ENCODE results near the gene BPIFB1. TPM values are rescaled to one million over a fixed set of nuclear protein-coding genes. Genes with fewer than 3 reads are reported as not detected.
A peak's percentile ranks its signal among the peaks of the same experiment; 100 is the strongest.

The BPIFB1 gene
- total and polyA plus RNA-seq, 9 of the 15 experiments (the other 6 are each of a cell fraction or from before 2014, with no cell fraction given), result not detected

- in situ Hi-C loops (cut with MboI), result no loop called here
- intact Hi-C loops (cut with micrococcal nuclease), result no loop called here
- ChIA-PET CTCF (ENCODE audit: low intra/inter-chr PET ratio) (no interaction called here), POLR2A (no interaction called here)
- 7% methylated on average over 13 of the region's 14 CpGs for WGBS (ENCODE audit: insufficient coverage, low coverage, missing lambda C conversion rate)
- Histone ChIP-seq H3K4me1 (replicated peaks in 1 of 2; ENCODE audit: control insufficient read depth in 2 of 2, insufficient read depth in 2 of 2, low read length in 2 of 2) (no peaks in the 10 kb centered on the region), H3K79me2 (ENCODE audit: control insufficient read depth, insufficient read depth, low read length) (no peaks in the 10 kb centered on the region), H3K27me3 (ENCODE audit: control insufficient read depth in 2 of 2, insufficient read depth in 2 of 2, low read length in 2 of 2) (peaks cover 54 to 80% of the 10 kb centered on the region in 2 experiments), H3K36me3 (ENCODE audit: control insufficient read depth, insufficient read depth, low read length) (no peaks in the 10 kb centered on the region), H3K4me3 (no peak overlapping the region), H3K9me3 (replicated peaks; ENCODE audit: control insufficient read depth, insufficient read depth, low read depth, low read length) (no peaks in the 10 kb centered on the region), H2AFZ (ENCODE audit: low read depth, low read length) (no peak overlapping the region), H4K20me1 (replicated peaks; ENCODE audit: control insufficient read depth, insufficient read depth, low read length) (peaks cover 8% of the 10 kb centered on the region; the same call in 1 of the 2 replicates), H3K9ac (ENCODE audit: insufficient read depth in 1 of 2, low read depth in 2 of 2, low read length in 2 of 2) (peak overlapping the region in 1 of 2 experiments; percentile 13; a peak in 1 of 4 replicates), H3K4me2 (ENCODE audit: insufficient read depth, low read length) (no peak overlapping the region), H3K9me1 (ENCODE audit: control insufficient read depth, insufficient read depth, low read length) (no peaks in the 10 kb centered on the region), H3K27ac (ENCODE audit: extremely low read depth, low read depth, low read length) (no peak overlapping the region)
- no peak for TF ChIP-seq LEF1 (IDR thresholded peaks at IDR 0.05)
- no peak for TF ChIP-seq PTRF (tag; IDR thresholded peaks at IDR 0.05)
- TF ChIP-seq RBM25 (IDR thresholded peaks at IDR 0.05; ENCODE audit: low read depth, low read length, severe bottlenecking), result peak; percentile 27
- TF ChIP-seq ARID1B (IDR thresholded peaks at IDR 0.05), result no peak
- TF ChIP-seq HDAC1 (IDR thresholded peaks at IDR 0.05), result no peak
- TF ChIP-seq ZNF134 (CRISPR knock-in tag; conservative IDR thresholded peaks at IDR 0.05), result peak; percentile 91
- TF ChIP-seq USF1 (CRISPR knock-in tag; IDR thresholded peaks at IDR 0.05), result no peak
- TF ChIP-seq ZNF785 (CRISPR knock-in tag; IDR thresholded peaks at IDR 0.05), result no peak
- no peak for TF ChIP-seq MCM7 (IDR thresholded peaks at IDR 0.05)
- no peak for TF ChIP-seq FOXJ2 (tag; IDR thresholded peaks at IDR 0.05)
- no peak for TF ChIP-seq NCOR1 (IDR thresholded peaks at IDR 0.05)
- TF ChIP-seq NONO (IDR thresholded peaks at IDR 0.05; ENCODE audit: low read depth in 2 of 2, low read length in 1 of 2), result no peak
- no peak for TF ChIP-seq ZBTB2 (IDR thresholded peaks at IDR 0.05)
- TF ChIP-seq ZNF316 (IDR thresholded peaks at IDR 0.05), result peak; percentile 30; the same call in 1 of the 2 replicates
- no peak for TF ChIP-seq ZNF143 (CRISPR knock-in tag; IDR thresholded peaks at IDR 0.05)
- no peak for DNase-seq (ENCODE audit: extremely low read depth in 1 of 4, low spot score in 3 of 4)
- no TSS peak for BruUV-seq (replicated peaks)
- no peak for FAIRE-seq
- ATAC-seq, result peak; percentile 30
Observed at GRCh38 chr20:33317424-33318095, 34.5 kb downstream of the BPIFB1 start.

Measured in K562 (cell line).